ENCODE data around the gene MANEA. TPM values are rescaled to one million over a fixed set of nuclear protein-coding genes. Genes with fewer than 3 reads are reported as not detected.

Gene MANEA
- total and polyA plus RNA-seq, 2 of the 4 experiments (the other 2 are of a cell fraction), result 3.9 to 9.0 TPM

- Histone ChIP-seq H2AK5ac (ENCODE audit: low read depth, low read length) (no peak overlapping the region), H3K79me1 (ENCODE audit: low read depth in 1 of 2, low read length in 2 of 2) (no peaks in the 10 kb centered on the region), H2BK20ac (ENCODE audit: low read depth, low read length) (no peak overlapping the region), H2BK5ac (ENCODE audit: low read depth, low read length, poor library complexity, severe bottlenecking) (no peak overlapping the region), H3K4ac (ENCODE audit: low read depth, low read length) (no peak overlapping the region), H3K9me1 (ENCODE audit: insufficient read depth, low read length) (no peaks in the 10 kb centered on the region), H4K5ac (ENCODE audit: low read depth, low read length) (no peak overlapping the region), H3K9me3 (ENCODE audit: control insufficient read depth, insufficient read depth, low read length) (no peaks in the 10 kb centered on the region), H3K27ac (ENCODE audit: insufficient read depth, low read length) (no peak overlapping the region), H3K14ac (replicated peaks; ENCODE audit: low read depth, low read length) (no peak overlapping the region), H3K23ac (ENCODE audit: low read depth, low read length) (no peak overlapping the region), H2AK9ac (replicated peaks; ENCODE audit: low read depth, low read length, poor library complexity) (no peak overlapping the region), H4K8ac (ENCODE audit: low read depth in 2 of 2, low read length in 2 of 2) (no peak overlapping the region), H2AFZ (replicated peaks; ENCODE audit: low read length, poor library complexity) (no peak overlapping the region), H4K91ac (ENCODE audit: insufficient read depth, low read depth, low read length) (no peak overlapping the region), H2BK15ac (ENCODE audit: low read depth, low read length) (no peak overlapping the region), H2BK120ac (ENCODE audit: low read depth, low read length) (no peak overlapping the region), H3K36me3 (ENCODE audit: control insufficient read depth, insufficient read depth, low read length) (no peaks in the 10 kb centered on the region), H3K9ac (ENCODE audit: low read depth, low read length) (no peak overlapping the region), H3K4me2 (ENCODE audit: low read depth, low read length) (no peak overlapping the region), H3K4me1 (ENCODE audit: control insufficient read depth, insufficient read depth, low read length) (no peaks in the 10 kb centered on the region), H3K4me3 (ENCODE audit: insufficient read depth, low read depth, low read length) (no peak overlapping the region), H3K18ac (ENCODE audit: low read depth, low read length) (no peak overlapping the region), H3K56ac (ENCODE audit: extremely low read depth, insufficient read depth, low read length) (no peak overlapping the region), H3K27me3 (ENCODE audit: control insufficient read depth, insufficient read depth, low read length) (no peaks in the 10 kb centered on the region), H4K20me1 (ENCODE audit: insufficient read depth, low read length) (no peaks in the 10 kb centered on the region)
- TF ChIP-seq USF2 (IDR thresholded peaks at IDR 0.05; ENCODE audit: low read depth, low read length) (no peak), MAFK (IDR thresholded peaks at IDR 0.05; ENCODE audit: low read depth, low read length) (no peak), NFE2L2 (IDR thresholded peaks at IDR 0.05; ENCODE audit: low read depth, low read length) (no peak), CTCF (conservative IDR thresholded peaks at IDR 0.05; ENCODE audit: low read depth, low read length) (no peak), FOS (IDR thresholded peaks at IDR 0.05; ENCODE audit: low read depth, low read length) (no peak), CHD1 (IDR thresholded peaks at IDR 0.05; ENCODE audit: low read depth, low read length) (no peak), POLR2A (IDR thresholded peaks at IDR 0.05; ENCODE audit: low read depth, low read length) (no peak), BHLHE40 (IDR thresholded peaks at IDR 0.05; ENCODE audit: low read depth, low read length) (no peak), RFX5 (IDR thresholded peaks at IDR 0.05; ENCODE audit: low read depth, low read length) (no peak), MAZ (IDR thresholded peaks at IDR 0.05; ENCODE audit: borderline replicate concordance, low read depth, low read length) (no peak), CEBPB (IDR thresholded peaks at IDR 0.05; ENCODE audit: low read depth, low read length) (no peak), MXI1 (IDR thresholded peaks at IDR 0.05; ENCODE audit: borderline replicate concordance, low read depth, low read length) (no peak), ELK1 (IDR thresholded peaks at IDR 0.05; ENCODE audit: borderline replicate concordance, low read depth, low read length) (no peak), SMC3 (IDR thresholded peaks at IDR 0.05; ENCODE audit: low read depth, low read length) (no peak), RAD21 (IDR thresholded peaks at IDR 0.05; ENCODE audit: low read length) (no peak)
- ChIA-PET POLR2A (ENCODE audit: unreplicated experiment) (no interaction called here), CTCF (no interaction called here)
- BruUV-seq (replicated peaks), result no TSS peak
- DNase-seq (no peak), ATAC-seq (ENCODE audit: low read depth) (no peak)
- no CpG with 5 or more reads among the region's 1 CpG for WGBS, 2 experiments (ENCODE audit: extremely low coverage in 2 of 2, insufficient read length in 1 of 2)
- dilution Hi-C loops (cut with HindIII; ENCODE audit: low sequenced_read_pairs, unreplicated experiment), result no loop called here
- intact Hi-C loops (cut with micrococcal nuclease), result no loop called here
- in situ Hi-C loops (cut with MboI; ENCODE audit: low sequenced_read_pairs), result no loop called here
Measured at GRCh38 chr6:95543798-95544197, 33.5 kb upstream of the MANEA start.

Measured in IMR-90 (cell line).